Measurements from ENCODE around the gene POLR1F.
"Not testable (repeated sequence)": the region's sequence is repeated elsewhere in the genome, so short reads cannot be mapped to it uniquely, and the experiment has no call there.

Gene POLR1F

GRCh38 chr7:19708397-19709248 is at the start of gene POLR1F:
TSS of gene POLR1F (minus strand) at chr7:19709037. CDS start at chr7:19709016, 21 bp downstream.
- DNase-seq = peak; percentile 98

GRCh38 chr7:19754521-19755116 is 45.8 kb upstream of the POLR1F start:
- no peak for DNase-seq

- no peak for DNase-seq
These were observed 43.2 kb upstream of the POLR1F start for GRCh38 chr7:19752020-19752419.

GRCh38 chr7:19749658-19750057 is 40.8 kb upstream of the POLR1F start:
- no peak for DNase-seq

- DNase-seq = no peak
These were observed 39.0 kb upstream of the POLR1F start for GRCh38 chr7:19747740-19748339.

GRCh38 chr7:19744075-19744474 is 35.2 kb upstream of the POLR1F start:
- DNase-seq = no peak

- DNase-seq = no peak
These were observed 19.9 kb upstream of the POLR1F start for GRCh38 chr7:19728716-19729115.

GRCh38 chr7:19725770-19726169 is 16.9 kb upstream of the POLR1F start:
- no peak for DNase-seq

- DNase-seq = no peak
These were observed 6.7 kb upstream of the POLR1F start for GRCh38 chr7:19715499-19715898.

GRCh38 chr7:19713676-19714075 is 4.8 kb upstream of the POLR1F start:
- DNase-seq = no peak

GRCh38 chr7:19709249-19709578 is 377 bp upstream of the POLR1F start:
- DNase-seq = no peak

- DNase-seq = no peak
These were observed 1.6 kb downstream of the POLR1F start for GRCh38 chr7:19707240-19707639.

- no peak for DNase-seq
These were observed 3.2 kb downstream of the POLR1F start for GRCh38 chr7:19705663-19706062.

GRCh38 chr7:19701471-19701870 is 7.4 kb downstream of the POLR1F start:
- DNase-seq = no peak

- no peak for DNase-seq
These were observed 7.9 kb downstream of the POLR1F start for GRCh38 chr7:19700936-19701335.

- no peak for DNase-seq
These were observed 10.5 kb downstream of the POLR1F start for GRCh38 chr7:19698331-19698730.

GRCh38 chr7:19696926-19697325 is 11.9 kb downstream of the POLR1F start:
- DNase-seq = no peak

- no peak for DNase-seq
These were observed 16.6 kb downstream of the POLR1F start for GRCh38 chr7:19692111-19692828.

GRCh38 chr7:19690736-19691135 is 18.1 kb downstream of the POLR1F start:
- DNase-seq = no peak

GRCh38 chr7:19689130-19689529 is 19.7 kb downstream of the POLR1F start:
- not testable (repeated sequence) for DNase-seq

- DNase-seq = no peak
These were observed 27.2 kb downstream of the POLR1F start for GRCh38 chr7:19681596-19681995.

GRCh38 chr7:19677180-19677579 is 31.7 kb downstream of the POLR1F start:
- no peak for DNase-seq

GRCh38 chr7:19675816-19676215 is 33.0 kb downstream of the POLR1F start:
- DNase-seq = no peak
